ENCODE measurements around the gene CIAO1.

DNA sequence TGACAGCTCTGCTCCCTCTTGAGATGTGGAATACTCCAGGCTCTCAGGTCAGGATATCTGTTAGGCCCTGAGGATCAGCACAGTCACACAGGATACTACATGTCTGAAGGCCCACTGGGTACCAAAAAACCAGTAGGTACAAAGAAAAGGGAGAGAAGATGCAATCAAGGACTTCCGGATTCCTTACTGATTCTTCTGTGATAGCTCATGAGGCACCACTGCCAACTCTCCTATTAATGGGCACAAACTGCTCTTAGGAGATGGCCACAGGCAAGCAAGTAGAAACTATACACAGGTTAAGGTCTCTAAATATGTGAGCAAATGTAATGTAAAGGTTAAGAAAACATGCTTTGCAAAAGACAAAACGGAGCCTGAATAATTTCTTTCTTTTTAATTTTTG is 3.7 kb upstream of the CIAO1 start:
- TF ChIP-seq, protein P1, sequence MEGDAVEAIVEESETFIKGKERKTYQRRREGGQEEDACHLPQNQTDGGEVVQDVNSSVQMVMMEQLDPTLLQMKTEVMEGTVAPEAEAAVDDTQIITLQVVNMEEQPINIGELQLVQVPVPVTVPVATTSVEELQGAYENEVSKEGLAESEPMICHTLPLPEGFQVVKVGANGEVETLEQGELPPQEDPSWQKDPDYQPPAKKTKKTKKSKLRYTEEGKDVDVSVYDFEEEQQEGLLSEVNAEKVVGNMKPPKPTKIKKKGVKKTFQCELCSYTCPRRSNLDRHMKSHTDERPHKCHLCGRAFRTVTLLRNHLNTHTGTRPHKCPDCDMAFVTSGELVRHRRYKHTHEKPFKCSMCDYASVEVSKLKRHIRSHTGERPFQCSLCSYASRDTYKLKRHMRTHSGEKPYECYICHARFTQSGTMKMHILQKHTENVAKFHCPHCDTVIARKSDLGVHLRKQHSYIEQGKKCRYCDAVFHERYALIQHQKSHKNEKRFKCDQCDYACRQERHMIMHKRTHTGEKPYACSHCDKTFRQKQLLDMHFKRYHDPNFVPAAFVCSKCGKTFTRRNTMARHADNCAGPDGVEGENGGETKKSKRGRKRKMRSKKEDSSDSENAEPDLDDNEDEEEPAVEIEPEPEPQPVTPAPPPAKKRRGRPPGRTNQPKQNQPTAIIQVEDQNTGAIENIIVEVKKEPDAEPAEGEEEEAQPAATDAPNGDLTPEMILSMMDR (conservative IDR thresholded peaks at IDR 0.05; ENCODE audit: low read length) = no peak
- no peak for TF ChIP-seq EZH2phosphoT487 (IDR thresholded peaks at IDR 0.05; ENCODE audit: borderline replicate concordance)

All from Loucy (cell line).